NT2/D1 (cell line): ENCODE data around the gene INSR.

Experiments
- DNase-seq: peaks from one replicate; pipeline ENCODE4 v3.0.0-alpha.2; 2011; ENCODE audit warnings: low read depth, low spot score
- H3K27me3 ChIP-seq: 2 replicates; pipeline ENCODE4 v1.6.0; 2011; ENCODE audit warnings: mild to moderate bottlenecking; ENCODE audit not compliant: insufficient read length, insufficient read depth
- H3K36me3 ChIP-seq: 2 replicates; pipeline ENCODE4 v1.6.1; 2011; ENCODE audit warnings: mild to moderate bottlenecking, low read length, mixed read lengths; ENCODE audit not compliant: insufficient read depth, insufficient read length
- H3K4me1 ChIP-seq: 2 replicates; pipeline ENCODE4 v1.5.1; 2011; ENCODE audit not compliant: insufficient read depth, insufficient read length
- H3K4me3 ChIP-seq: 2 replicates; pipeline ENCODE4 v1.5.1; 2011; ENCODE audit warnings: low read depth; ENCODE audit not compliant: insufficient read length
- H3K9ac ChIP-seq: 2 replicates; pipeline ENCODE4 v1.6.0; 2011; ENCODE audit warnings: low read depth; ENCODE audit not compliant: insufficient read length
- H3K9me3 ChIP-seq: 2 replicates; pipeline ENCODE4 v1.5.1; 2011; ENCODE audit warnings: mild to moderate bottlenecking, low read length; ENCODE audit not compliant: insufficient read depth
- SUZ12 ChIP-seq: IDR thresholded peaks from 2 replicates; pipeline ENCODE4 v1.6.1; 2011; ENCODE audit not compliant: insufficient read length, insufficient read depth; ENCODE audit errors: extremely low read depth
- YY1 ChIP-seq: IDR thresholded peaks from 2 replicates; pipeline ENCODE4 v1.6.1; 2011; ENCODE audit not compliant: insufficient read length, insufficient read depth
- ZNF274 ChIP-seq: IDR thresholded peaks from 2 replicates; pipeline ENCODE4 v1.6.1; 2011; ENCODE audit warnings: mild to moderate bottlenecking, low read depth, low read length

Gene INSR

DNA sequence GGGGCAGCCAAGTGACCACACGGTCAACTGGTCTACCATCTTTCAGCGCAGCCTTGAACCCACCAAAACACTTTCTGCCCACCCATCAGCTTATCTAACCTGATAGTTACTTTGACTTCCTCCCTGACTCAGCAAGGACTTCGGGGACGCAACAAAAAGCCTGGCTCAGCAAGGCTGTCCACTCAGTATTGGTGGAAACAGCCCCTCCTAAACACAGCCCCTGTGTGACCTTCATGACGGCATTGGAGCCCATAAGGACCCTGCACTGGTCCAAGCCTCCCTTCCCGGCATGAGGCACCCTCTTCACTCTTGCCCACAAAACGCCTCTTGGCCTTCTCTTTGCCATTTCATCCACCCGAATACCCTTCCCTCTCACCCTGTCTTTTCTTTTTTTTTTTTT is 39.1 kb downstream of the INSR start:
- H3K9me3 ChIP-seq = no peaks in the 10 kb centered on the region
- H3K27me3 ChIP-seq = no peaks in the 10 kb centered on the region
- no peak overlapping the region for H3K9ac ChIP-seq
- no peak for DNase-seq
- H3K4me1 ChIP-seq = peaks cover 4% of the 10 kb centered on the region
- no peaks in the 10 kb centered on the region for H3K36me3 ChIP-seq
- no peak overlapping the region for H3K4me3 ChIP-seq
- no peak for TF ChIP-seq ZNF274
- no peak for TF ChIP-seq SUZ12
- TF ChIP-seq YY1 = no peak

DNA sequence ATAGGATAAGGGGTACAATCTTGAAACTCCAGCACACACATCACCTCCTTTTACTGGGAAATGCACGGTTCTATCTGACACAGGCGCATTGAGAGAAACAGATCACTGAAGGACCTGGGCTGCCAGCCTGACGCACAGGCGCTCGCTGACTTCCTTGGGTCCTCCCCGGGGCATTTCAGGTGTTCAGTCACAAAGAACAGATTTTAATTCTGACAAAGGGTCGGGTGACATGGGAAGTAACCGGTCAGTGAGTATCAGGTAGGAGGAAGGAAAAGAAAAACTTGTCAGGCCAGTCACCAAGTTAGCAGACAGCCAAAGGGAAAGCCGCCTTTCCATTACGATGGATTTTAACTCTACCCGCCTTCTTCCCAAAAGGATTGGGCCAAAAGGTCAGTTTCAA is 39.6 kb downstream of the INSR start:
- TF ChIP-seq ZNF274 (no peak), YY1 (no peak), SUZ12 (no peak)
- no peaks in the 10 kb centered on the region for H3K27me3 ChIP-seq
- no peak for DNase-seq
- H3K9ac ChIP-seq = no peak overlapping the region
- H3K4me3 ChIP-seq = no peak overlapping the region
- H3K9me3 ChIP-seq = no peaks in the 10 kb centered on the region
- H3K36me3 ChIP-seq = no peaks in the 10 kb centered on the region
- peaks cover 4% of the 10 kb centered on the region for H3K4me1 ChIP-seq

DNA sequence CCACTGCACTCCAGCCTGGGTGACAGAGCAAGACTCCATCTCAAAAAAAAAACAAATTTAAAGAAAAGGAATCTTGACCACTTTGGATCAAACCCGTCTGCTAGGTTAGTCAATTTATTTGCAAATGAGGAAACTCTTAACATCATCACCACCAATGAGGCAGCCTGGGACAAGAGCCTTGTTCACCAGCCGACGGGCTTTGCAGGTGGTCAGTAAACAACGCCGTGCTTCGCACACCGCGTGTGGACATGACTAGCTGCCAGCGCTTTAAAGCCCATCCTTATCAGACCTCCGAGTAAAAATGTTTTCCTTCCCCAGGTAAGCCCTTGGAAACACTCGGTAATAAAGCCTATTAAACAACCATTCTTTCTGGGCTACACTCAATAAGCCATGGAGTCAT is 41.9 kb downstream of the INSR start:
- no peaks in the 10 kb centered on the region for H3K27me3 ChIP-seq
- TF ChIP-seq YY1 = no peak
- no peak for TF ChIP-seq SUZ12
- TF ChIP-seq ZNF274 = no peak
- no peak overlapping the region for H3K4me3 ChIP-seq
- H3K9me3 ChIP-seq = no peaks in the 10 kb centered on the region
- no peak overlapping the region for H3K9ac ChIP-seq
- DNase-seq = no peak
- H3K4me1 ChIP-seq = peaks cover 4% of the 10 kb centered on the region
- H3K36me3 ChIP-seq = no peaks in the 10 kb centered on the region

DNA sequence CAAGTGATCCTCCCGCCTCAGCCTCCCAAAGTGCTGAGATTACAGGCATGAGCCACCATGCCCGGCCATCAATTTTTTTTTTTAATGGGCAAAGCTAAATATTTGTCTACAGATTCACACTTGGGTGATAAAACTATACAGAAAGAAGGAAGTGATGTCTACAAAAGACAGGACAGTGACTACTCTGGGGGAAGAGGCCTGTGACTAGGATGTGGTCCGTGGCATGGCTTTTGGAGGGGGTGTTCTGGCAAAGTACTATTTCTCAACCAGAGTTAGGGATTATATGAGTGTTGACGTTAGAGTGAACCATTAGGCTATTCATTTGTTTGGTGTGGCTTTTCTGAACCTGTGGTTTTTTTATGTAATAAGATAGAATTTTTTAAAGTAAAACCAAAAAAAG is 42.7 kb downstream of the INSR start:
- H3K4me3 ChIP-seq = no peak overlapping the region
- no peak for TF ChIP-seq SUZ12
- TF ChIP-seq YY1 = no peak
- no peak for TF ChIP-seq ZNF274
- H3K27me3 ChIP-seq = no peaks in the 10 kb centered on the region
- peaks cover 7% of the 10 kb centered on the region for H3K9me3 ChIP-seq
- no peak for DNase-seq
- no peaks in the 10 kb centered on the region for H3K36me3 ChIP-seq
- H3K4me1 ChIP-seq = peaks cover 4% of the 10 kb centered on the region
- H3K9ac ChIP-seq = no peak overlapping the region

DNA sequence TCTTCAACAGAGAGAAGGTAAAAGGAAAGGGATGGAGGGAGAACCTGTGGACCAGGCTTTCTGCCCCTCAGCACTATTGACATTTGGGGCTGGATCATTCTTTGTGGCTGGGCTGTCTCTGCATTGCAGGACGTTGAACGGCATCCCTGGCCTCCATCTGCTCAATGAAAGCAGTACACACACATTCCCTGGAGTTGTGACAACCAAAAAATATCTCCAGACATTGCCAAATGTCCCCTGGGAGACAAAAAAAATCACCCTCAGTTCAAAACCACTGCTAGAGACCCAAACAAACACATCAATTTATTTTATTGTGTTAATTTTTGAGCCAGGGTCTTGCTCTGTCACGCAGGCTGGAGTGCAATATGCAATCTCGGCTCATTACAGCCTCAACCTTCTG is 43.3 kb downstream of the INSR start:
- Histone ChIP-seq H3K27me3 (no peaks in the 10 kb centered on the region), H3K9ac (no peak overlapping the region), H3K36me3 (no peaks in the 10 kb centered on the region), H3K4me1 (peaks cover 4% of the 10 kb centered on the region), H3K4me3 (no peak overlapping the region), H3K9me3 (peaks cover 12% of the 10 kb centered on the region)
- TF ChIP-seq ZNF274 = no peak
- no peak for TF ChIP-seq YY1
- TF ChIP-seq SUZ12 = no peak
- DNase-seq = no peak

DNA sequence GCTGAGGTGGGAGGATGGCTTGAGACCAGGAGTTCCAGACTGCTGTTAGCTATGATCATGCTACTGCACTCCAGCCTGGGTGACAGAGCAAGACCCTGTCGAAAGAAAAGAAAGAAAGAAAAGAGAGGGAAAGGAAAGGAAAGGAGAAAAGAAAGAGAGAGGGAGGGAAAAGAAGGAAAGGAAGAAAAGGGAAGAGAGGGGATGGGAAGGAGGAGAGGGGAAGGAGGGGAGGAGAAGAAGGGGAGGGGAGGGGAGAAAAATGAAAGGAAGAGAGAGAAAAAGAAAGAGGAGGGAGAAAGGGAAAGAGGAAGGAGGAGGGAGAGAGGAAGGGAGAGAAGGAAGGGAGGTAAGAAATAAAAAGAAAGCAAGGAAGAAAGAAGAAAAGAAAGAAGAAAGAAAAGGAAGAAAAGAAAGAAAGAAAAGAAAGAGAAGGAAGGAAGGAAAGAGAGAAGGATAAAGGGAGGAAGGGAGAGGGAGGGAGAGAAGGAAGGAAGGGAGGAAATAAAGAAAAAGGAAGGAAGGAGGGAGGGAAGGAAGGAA is 44.1 kb downstream of the INSR start:
- Histone ChIP-seq H3K9ac (no peak overlapping the region), H3K4me3 (no peak overlapping the region), H3K36me3 (no peaks in the 10 kb centered on the region), H3K27me3 (no peaks in the 10 kb centered on the region), H3K9me3 (peaks cover 12% of the 10 kb centered on the region), H3K4me1 (peaks cover 2% of the 10 kb centered on the region)
- no peak for DNase-seq
- TF ChIP-seq ZNF274 (no peak), YY1 (no peak), SUZ12 (no peak)

DNA sequence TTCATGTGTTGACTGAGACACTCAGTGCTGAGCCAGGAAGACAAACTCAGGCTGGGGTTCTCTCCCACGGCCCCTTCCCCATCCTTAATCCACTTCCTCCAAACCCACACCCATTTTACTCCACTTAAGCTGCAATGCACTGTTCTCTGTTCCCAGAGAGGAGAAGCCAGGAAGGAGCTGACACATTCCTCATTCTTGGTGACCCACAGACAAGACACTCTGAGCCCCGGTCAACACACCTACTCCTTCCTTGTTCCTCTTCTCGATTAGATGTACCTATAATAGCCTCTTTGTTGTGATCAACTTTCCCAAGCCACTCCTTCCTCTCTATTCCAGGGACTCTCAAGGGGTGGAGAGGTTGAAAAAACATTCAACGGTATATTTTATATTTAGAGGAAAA is 47.1 kb downstream of the INSR start:
- Histone ChIP-seq H3K4me1 (no peaks in the 10 kb centered on the region), H3K9me3 (peaks cover 12% of the 10 kb centered on the region), H3K36me3 (no peaks in the 10 kb centered on the region), H3K27me3 (no peaks in the 10 kb centered on the region), H3K9ac (no peak overlapping the region), H3K4me3 (no peak overlapping the region)
- no peak for DNase-seq
- TF ChIP-seq ZNF274 (no peak), YY1 (no peak)

DNA sequence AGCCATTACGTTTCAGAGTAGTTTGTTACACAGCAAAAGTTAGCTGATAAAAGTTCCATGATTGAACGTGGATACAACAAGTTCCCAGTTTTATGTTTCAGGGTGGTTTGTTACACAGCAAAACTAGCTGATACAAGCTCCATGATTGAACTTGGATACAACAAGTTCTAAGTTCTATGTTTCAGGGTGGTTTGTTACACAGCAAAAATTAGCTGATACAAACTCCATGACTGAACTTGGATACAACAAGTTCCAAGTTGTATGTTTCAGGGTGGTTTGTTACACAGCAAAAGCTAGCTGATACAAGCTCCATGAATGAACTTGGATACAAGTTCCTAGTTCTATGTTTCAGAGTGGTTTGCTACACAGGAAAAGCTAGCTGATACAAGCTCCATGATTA is 47.6 kb downstream of the INSR start:
- DNase-seq = no peak
- no peak for TF ChIP-seq YY1
- TF ChIP-seq SUZ12 = no peak
- no peak for TF ChIP-seq ZNF274
- Histone ChIP-seq H3K36me3 (no peaks in the 10 kb centered on the region), H3K4me3 (no peak overlapping the region), H3K27me3 (no peaks in the 10 kb centered on the region), H3K9me3 (peaks cover 12% of the 10 kb centered on the region), H3K4me1 (no peaks in the 10 kb centered on the region), H3K9ac (no peak overlapping the region)
